ENCODE data around the gene TOX2.

TOX2 gene

GRCh38 chr20:44074252-44075151 lies 159.8 kb downstream of the TOX2 start:
- peak overlapping the region; percentile 79 for H3K27ac ChIP-seq
- TF ChIP-seq, protein P1, sequence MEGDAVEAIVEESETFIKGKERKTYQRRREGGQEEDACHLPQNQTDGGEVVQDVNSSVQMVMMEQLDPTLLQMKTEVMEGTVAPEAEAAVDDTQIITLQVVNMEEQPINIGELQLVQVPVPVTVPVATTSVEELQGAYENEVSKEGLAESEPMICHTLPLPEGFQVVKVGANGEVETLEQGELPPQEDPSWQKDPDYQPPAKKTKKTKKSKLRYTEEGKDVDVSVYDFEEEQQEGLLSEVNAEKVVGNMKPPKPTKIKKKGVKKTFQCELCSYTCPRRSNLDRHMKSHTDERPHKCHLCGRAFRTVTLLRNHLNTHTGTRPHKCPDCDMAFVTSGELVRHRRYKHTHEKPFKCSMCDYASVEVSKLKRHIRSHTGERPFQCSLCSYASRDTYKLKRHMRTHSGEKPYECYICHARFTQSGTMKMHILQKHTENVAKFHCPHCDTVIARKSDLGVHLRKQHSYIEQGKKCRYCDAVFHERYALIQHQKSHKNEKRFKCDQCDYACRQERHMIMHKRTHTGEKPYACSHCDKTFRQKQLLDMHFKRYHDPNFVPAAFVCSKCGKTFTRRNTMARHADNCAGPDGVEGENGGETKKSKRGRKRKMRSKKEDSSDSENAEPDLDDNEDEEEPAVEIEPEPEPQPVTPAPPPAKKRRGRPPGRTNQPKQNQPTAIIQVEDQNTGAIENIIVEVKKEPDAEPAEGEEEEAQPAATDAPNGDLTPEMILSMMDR (conservative IDR thresholded peaks at IDR 0.05), result peak; percentile 36; the same call in 1 of the 2 replicates

DNA sequence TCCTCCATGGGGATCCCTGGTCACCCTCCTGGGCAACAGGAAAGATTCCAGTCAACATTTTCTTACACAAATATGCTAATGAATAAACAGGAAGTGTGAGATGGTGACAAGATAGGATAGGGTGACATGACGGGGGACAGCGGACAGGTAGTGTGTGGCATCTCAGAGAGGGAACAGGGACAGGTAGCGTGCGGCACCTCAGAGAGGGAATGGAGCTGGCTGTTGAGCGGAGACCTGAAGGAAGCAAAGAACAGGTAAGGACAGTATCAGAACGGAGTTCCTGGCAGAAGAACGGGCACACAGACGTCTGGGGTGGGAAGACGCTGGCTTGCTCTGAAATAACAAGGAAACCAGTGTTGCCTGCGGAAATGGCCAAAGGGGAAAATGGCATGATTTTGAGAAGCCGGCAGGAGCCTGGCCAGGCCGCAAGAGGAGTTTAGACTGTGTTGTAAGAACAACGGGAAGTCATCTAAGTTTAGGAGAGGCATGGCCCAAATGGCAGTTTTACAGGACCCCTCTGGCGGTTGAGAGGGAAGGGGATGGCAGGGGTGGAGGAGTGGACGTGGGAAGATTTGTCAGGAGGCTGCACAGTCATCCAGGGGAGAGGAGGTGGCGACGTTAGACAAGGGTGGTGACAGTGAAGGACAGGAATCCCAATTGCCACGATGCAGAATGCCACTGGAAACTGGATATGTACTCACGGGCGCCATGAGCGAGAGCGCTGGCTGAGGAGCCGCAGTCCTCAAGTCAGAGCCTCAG lies 160.7 kb downstream of the TOX2 start:
- TF ChIP-seq, protein P1 (conservative IDR thresholded peaks at IDR 0.05), result no peak
- H3K27ac ChIP-seq, result peak overlapping the region; percentile 79

- TF ChIP-seq, protein P1 (conservative IDR thresholded peaks at IDR 0.05), result no peak
- peak overlapping the region; percentile 79 for H3K27ac ChIP-seq
Observed at GRCh38 chr20:44075950-44076232, 161.2 kb downstream of the TOX2 start.

- TF ChIP-seq, protein P1 (conservative IDR thresholded peaks at IDR 0.05), result no peak
- H3K27ac ChIP-seq, result 0 out of 2 replicates have a peak overlapping the region, but pooled peaks have one; percentile 3
Observed at GRCh38 chr20:44079291-44079690, 164.6 kb downstream of the TOX2 start.

GRCh38 chr20:44080064-44080463 lies 165.4 kb downstream of the TOX2 start:
- 0 out of 2 replicates have a peak overlapping the region, but pooled peaks have one; percentile 3 for H3K27ac ChIP-seq
- TF ChIP-seq, protein P1 (conservative IDR thresholded peaks at IDR 0.05), result no peak

- TF ChIP-seq, protein P1 (conservative IDR thresholded peaks at IDR 0.05), result peak; percentile 98
- H3K27ac ChIP-seq, result peak overlapping the region; percentile 19; the same call in 1 of the 2 replicates
Observed at GRCh38 chr20:44080646-44081267, 166.1 kb downstream of the TOX2 start.

GRCh38 chr20:44081476-44081875 lies 166.8 kb downstream of the TOX2 start:
- TF ChIP-seq, protein P1 (conservative IDR thresholded peaks at IDR 0.05), result no peak
- H3K27ac ChIP-seq, result peak overlapping the region; percentile 19; the same call in 1 of the 2 replicates

Data from VCaP (cell line).